Motor neuron (in vitro differentiated cells): ENCODE measurements around the gene MPP7. TPM values are rescaled to one million over a fixed set of nuclear protein-coding genes. Genes with fewer than 3 reads are reported as not detected.

Source experiments
- total RNA-seq, 8 experiments: library from RNA; unstranded; fragments of 300-600 nt; gene quantifications; 2 replicates each; pipeline versions ENCODE4 v1.2.3 to v1.2.4, GENCODE V29; 2022

Gene MPP7
- total RNA-seq, 8 experiments from 2014 or later, result 0.20 to 2.6 (median 1.6) TPM

Other genes with a start within 250 kb of the MPP7 start
- 100 to 1,000 TPM in 2 of 8 experiments, 10 to 100 TPM in 6; 54.6 to 142 (median 76.6) TPM for gene WAC, start 230.1 kb upstream of the MPP7 start, total RNA-seq